Sigmoid colon (tissue), 7 donors: ENCODE results near the gene KLK2. TPM values are rescaled to one million over a fixed set of nuclear protein-coding genes. Genes with fewer than 3 reads are reported as not detected.

Experiments
- DNase-seq: peaks from one replicate; pipeline ENCODE4 v3.0.0-alpha.2; 2019
- H3K27ac ChIP-seq, 4 donors: fragments of 200-600 bp; sonication (generic); one replicate each; pipeline ENCODE4 v1.5.1; 2016 to 2019; ENCODE audit warnings: mild to moderate bottlenecking in 1 of 4
- H3K27me3 ChIP-seq, 3 donors: fragments of 200-600 bp; sonication (generic); one replicate each; pipeline ENCODE4 v1.5.1; 2019; ENCODE audit warnings: mild to moderate bottlenecking in 1 of 3
- H3K36me3 ChIP-seq, 4 donors: fragments of 200-600 bp; sonication (generic); one replicate each; pipeline ENCODE4 v1.5.1; 2016 to 2019
- H3K4me1 ChIP-seq, 4 donors: fragments of 200-600 bp; sonication (generic); one replicate each; pipeline ENCODE4 v1.5.1; 2017 to 2019
- H3K4me3 ChIP-seq, 4 donors: fragments of 200-600 bp; sonication (generic); one replicate each; pipeline ENCODE4 v1.5.1; 2017 to 2019; ENCODE audit warnings: mild to moderate bottlenecking in 2 of 4, moderate library complexity in 1 of 4
- H3K9me3 ChIP-seq, 4 donors: fragments of 200-600 bp in 3 of 4; sonication (generic) in 3 of 4; one replicate each; pipeline versions ENCODE4 v1.5.1 to v1.6.1; 2013 to 2019
- CTCF ChIP-seq, 4 experiments: fragments of 450-650 bp in 3 of 4; fragments of 200-600 bp in 1 of 4; IDR thresholded peaks; one replicate each; pipeline ENCODE4 v1.5.1; 2016 to 2019; ENCODE audit warnings: antibody characterized with exemption in 4 of 4, mild to moderate bottlenecking in 3 of 4, moderate library complexity in 2 of 4
- EP300 ChIP-seq, 4 donors: sonication (generic); formaldehyde crosslinking; IDR thresholded peaks; one replicate each; pipeline ENCODE4 v1.6.1; 2017; ENCODE audit warnings: antibody characterized with exemption in 4 of 4
- POLR2A ChIP-seq, 2 donors: fragments of 450-650 bp; IDR thresholded peaks; one replicate each; pipeline ENCODE4 v1.6.1; 2016; ENCODE audit warnings: antibody characterized with exemption in 2 of 2, mild to moderate bottlenecking in 2 of 2, moderate library complexity in 2 of 2
- POLR2AphosphoS5 ChIP-seq, 4 donors: sonication (generic); formaldehyde crosslinking; IDR thresholded peaks; one replicate each; pipeline ENCODE4 v1.6.1; 2017; ENCODE audit warnings: antibody characterized with exemption in 4 of 4
- WGBS, 2 donors: extraction: QIAGEN DNeasy Blood & Tissue Kit; methylation state at CpG; one replicate each; pipeline ENCODE4 v1.1.7; 2013; 5-methylcytosine and 5-hydroxymethylcytosine counted together
- intact Hi-C: fragments of 100-400 bp; cut with DNase I; formaldehyde crosslinking; loops from one replicate; pipeline ENCODE4 v1.15.1; 2023
- polyA plus RNA-seq, 3 donors: library from polyadenylated mRNA; stranded (reverse); fragments of 200-250 nt; gene quantifications; one replicate each; pipeline ENCODE4 v1.2.3, GENCODE V29; 2013
- total RNA-seq, 4 donors: library from RNA; depleted of rRNA; stranded (reverse); fragments of >200 nt; gene quantifications; one replicate each; pipeline ENCODE4 v1.1.0, GENCODE V29; 2016
- donor health status: healthy with polysubstance abuse.
- donor health status: Bipolar disorder and iron deficiency.
- donor health status: healthy.

Gene KLK2
- total and polyA plus RNA-seq, 7 donors, result 0.28 TPM; not detected in 6

DNA sequence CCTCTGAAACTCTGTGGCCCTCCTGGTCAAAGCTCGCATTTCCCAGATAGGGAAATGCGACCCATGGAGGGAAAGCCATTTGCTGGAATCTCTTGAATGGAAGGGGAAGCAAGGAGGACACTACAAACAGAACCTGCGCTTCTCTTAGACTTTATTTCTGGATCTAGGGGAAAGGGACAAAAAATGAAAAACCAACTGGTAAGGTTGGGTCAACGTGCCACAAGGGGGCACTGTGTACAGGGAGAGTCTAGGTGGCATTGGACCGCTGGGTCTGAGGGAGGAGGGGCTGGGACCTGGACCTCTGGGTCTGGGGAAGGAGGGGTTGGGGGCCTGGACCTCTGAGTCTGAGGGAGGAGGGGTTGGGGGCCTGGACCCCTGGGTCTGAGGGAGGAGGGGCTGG lies 33.0 kb downstream of the KLK2 start:
- H3K4me3 ChIP-seq, result no peak overlapping the region
- no peak overlapping the region for H3K27ac ChIP-seq
- TF ChIP-seq EP300 (IDR thresholded peaks at IDR 0.05) (no peak), CTCF (IDR thresholded peaks at IDR 0.05) (no peak), POLR2A (IDR thresholded peaks at IDR 0.05) (no peak), POLR2AphosphoS5 (IDR thresholded peaks at IDR 0.05) (no peak)
- WGBS, 2 donors, result 27 to 60% methylated on average over 5 of the region's 5 CpGs
- peaks cover 0 to 6% (median 0%) of the 10 kb centered on the region in 4 donors for H3K4me1 ChIP-seq
- intact Hi-C loops, result no loop called here
- peaks cover 0 to 3% (median 0%) of the 10 kb centered on the region in 4 donors for H3K9me3 ChIP-seq
- H3K36me3 ChIP-seq, result no peaks in the 10 kb centered on the region
- DNase-seq, result no peak
- peaks cover 16 to 72% (median 40%) of the 10 kb centered on the region in 3 donors for H3K27me3 ChIP-seq

- H3K27ac ChIP-seq, result no peak overlapping the region
- peaks cover 19 to 88% (median 53%) of the 10 kb centered on the region in 3 donors for H3K27me3 ChIP-seq
- H3K36me3 ChIP-seq, result no peaks in the 10 kb centered on the region
- DNase-seq, result no peak
- H3K4me3 ChIP-seq, result peak overlapping the region in 1 of 4 donors; percentile 17
- WGBS, 2 donors, result 64 to 79% methylated on average over 25 of the region's 25 CpGs
- intact Hi-C loops, result no loop called here
- peaks cover 0 to 3% (median 0%) of the 10 kb centered on the region in 4 donors for H3K9me3 ChIP-seq
- peaks cover 0 to 6% (median 0%) of the 10 kb centered on the region in 4 donors for H3K4me1 ChIP-seq
- TF ChIP-seq EP300 (IDR thresholded peaks at IDR 0.05), result no peak
- no peak for TF ChIP-seq CTCF (IDR thresholded peaks at IDR 0.05)
- no peak for TF ChIP-seq POLR2AphosphoS5 (IDR thresholded peaks at IDR 0.05)
- no peak for TF ChIP-seq POLR2A (IDR thresholded peaks at IDR 0.05)
Measured at GRCh38 chr19:50908336-50908735, 35.1 kb downstream of the KLK2 start.

DNA sequence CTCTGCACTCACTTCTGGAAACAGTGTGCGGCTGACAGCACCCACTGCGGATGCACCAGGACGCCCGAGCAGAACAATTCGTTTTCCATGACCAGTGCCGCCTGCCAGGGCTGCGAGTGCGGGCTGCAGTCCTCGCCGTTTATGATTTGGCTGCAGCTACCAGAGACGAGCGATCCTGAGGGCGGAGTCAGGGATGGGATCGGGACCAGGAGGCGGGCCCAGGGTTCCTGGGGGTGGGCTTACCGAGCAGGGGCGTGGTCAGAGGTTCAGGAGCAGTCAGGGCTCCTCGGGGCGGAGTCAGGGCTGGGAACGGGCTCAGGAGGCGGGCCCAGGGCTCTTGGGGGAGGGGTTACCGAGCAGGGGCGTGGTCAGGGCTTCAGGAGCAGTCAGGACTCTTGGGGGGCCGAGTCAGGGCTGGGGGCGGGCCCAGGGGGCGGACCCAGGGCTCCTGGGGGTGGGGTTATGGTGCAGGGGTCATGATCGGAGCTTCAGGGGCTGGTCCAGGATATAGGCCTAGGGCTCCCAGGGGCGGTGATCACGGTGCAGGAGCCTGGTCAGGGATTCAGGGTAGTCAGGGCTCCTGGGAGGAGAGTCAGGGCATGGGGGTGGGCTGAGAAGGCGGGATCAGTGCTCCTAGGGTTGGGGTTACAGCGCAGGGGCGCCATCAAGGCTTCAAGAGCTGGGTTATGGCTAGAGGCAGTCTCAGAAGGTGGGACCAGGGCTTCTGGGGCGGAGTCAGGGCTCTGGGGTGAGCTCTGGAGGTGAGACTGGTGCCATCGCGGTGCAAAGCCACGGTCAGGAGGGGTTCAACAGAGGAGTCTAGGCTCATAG lies 36.2 kb downstream of the KLK2 start:
- Histone ChIP-seq H3K9me3 (peaks cover 0 to 3% (median 0%) of the 10 kb centered on the region in 4 donors), H3K4me3 (peak overlapping the region in 1 of 4 donors; percentile 17), H3K36me3 (no peaks in the 10 kb centered on the region), H3K27me3 (peaks cover 19 to 85% (median 53%) of the 10 kb centered on the region in 3 donors), H3K4me1 (peaks cover 0 to 6% (median 0%) of the 10 kb centered on the region in 4 donors), H3K27ac (no peak overlapping the region)
- intact Hi-C loops, result no loop called here
- no peak for DNase-seq
- TF ChIP-seq EP300 (IDR thresholded peaks at IDR 0.05), result no peak
- TF ChIP-seq POLR2A (IDR thresholded peaks at IDR 0.05), result no peak
- TF ChIP-seq POLR2AphosphoS5 (IDR thresholded peaks at IDR 0.05), result no peak
- no peak for TF ChIP-seq CTCF (IDR thresholded peaks at IDR 0.05)
- WGBS, 2 donors, result 5 to 6% methylated on average over 36 of the region's 36 CpGs

DNA sequence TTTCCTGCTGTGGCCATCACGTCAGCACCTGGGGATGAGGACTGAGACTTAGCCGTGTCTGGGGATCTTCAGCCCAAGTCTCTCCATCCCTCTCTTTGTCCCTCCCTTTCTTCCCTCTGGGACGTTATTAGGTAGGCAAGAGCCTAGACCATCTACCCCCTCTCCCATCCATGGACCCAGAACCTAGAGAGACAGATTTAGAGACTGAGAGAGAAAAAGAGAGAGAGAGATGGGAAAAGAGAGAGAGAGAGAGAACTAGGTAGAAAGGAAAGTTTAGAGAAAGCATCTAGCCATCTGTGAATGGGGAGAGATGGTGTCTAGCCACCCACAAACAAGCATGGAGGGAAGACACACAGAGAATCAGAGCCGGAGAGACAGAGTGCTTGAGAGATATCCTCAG lies 37.5 kb downstream of the KLK2 start:
- no peak overlapping the region for H3K4me3 ChIP-seq
- 72 to 73% methylated on average over 4 of the region's 4 CpGs for WGBS, 2 donors
- no peak overlapping the region for H3K27ac ChIP-seq
- H3K4me1 ChIP-seq, result peaks cover 0 to 6% (median 0%) of the 10 kb centered on the region in 4 donors
- DNase-seq, result no peak
- peaks cover 19 to 83% (median 53%) of the 10 kb centered on the region in 3 donors for H3K27me3 ChIP-seq
- no peak for TF ChIP-seq CTCF (IDR thresholded peaks at IDR 0.05)
- TF ChIP-seq POLR2A (IDR thresholded peaks at IDR 0.05), result no peak
- no peak for TF ChIP-seq EP300 (IDR thresholded peaks at IDR 0.05)
- no peak for TF ChIP-seq POLR2AphosphoS5 (IDR thresholded peaks at IDR 0.05)
- no peaks in the 10 kb centered on the region for H3K36me3 ChIP-seq
- peaks cover 0 to 3% (median 0%) of the 10 kb centered on the region in 4 donors for H3K9me3 ChIP-seq
- intact Hi-C loops, result no loop called here
